ENCODE data around the gene OOSP3.

Gene OOSP3

GRCh38 chr11:59943997-59944714, 65.6 kb downstream of the OOSP3 start:
- TF ChIP-seq ZFX (IDR thresholded peaks at IDR 0.05; ENCODE audit: borderline replicate concordance) (no peak), CTCF (IDR thresholded peaks at IDR 0.05) (no peak)
- no peak overlapping the region for H3K27ac ChIP-seq

GRCh38 chr11:59944720-59945119, 66.1 kb downstream of the OOSP3 start:
- TF ChIP-seq CTCF (IDR thresholded peaks at IDR 0.05) (no peak), ZFX (IDR thresholded peaks at IDR 0.05; ENCODE audit: borderline replicate concordance) (no peak)
- no peak overlapping the region for H3K27ac ChIP-seq

All from 22Rv1 (cell line).